ENCODE results near the gene RASAL2.
"Not testable (repeated sequence)": the region's sequence is repeated elsewhere in the genome, so short reads cannot be mapped to it uniquely, and the experiment has no call there.

RASAL2 gene

GRCh38 chr1:178241057-178241456, 147.2 kb downstream of the RASAL2 start:
- DNase-seq = no peak

GRCh38 chr1:178241837-178242236, 147.9 kb downstream of the RASAL2 start:
- no peak for DNase-seq

DNA sequence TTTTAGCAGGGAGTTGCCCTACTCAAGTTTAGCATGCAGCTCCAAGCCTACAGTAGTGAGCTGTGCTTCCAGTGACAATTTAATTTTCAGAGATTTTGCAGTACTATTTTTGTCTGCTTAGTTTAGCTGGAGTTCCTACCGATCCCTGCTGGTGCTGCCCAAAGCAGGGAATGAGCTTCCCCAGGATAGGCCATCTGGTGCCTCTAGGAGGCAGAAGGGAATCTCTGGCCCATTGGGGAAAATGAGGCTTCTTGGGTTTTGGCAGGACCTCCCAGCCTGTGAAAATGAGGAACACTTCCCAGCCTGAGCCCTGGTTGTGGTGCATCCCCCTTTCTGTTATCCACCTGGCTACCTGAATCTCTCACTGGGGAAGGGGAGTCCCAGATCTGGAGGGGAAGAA, 149.2 kb downstream of the RASAL2 start:
- no peak for DNase-seq

DNA sequence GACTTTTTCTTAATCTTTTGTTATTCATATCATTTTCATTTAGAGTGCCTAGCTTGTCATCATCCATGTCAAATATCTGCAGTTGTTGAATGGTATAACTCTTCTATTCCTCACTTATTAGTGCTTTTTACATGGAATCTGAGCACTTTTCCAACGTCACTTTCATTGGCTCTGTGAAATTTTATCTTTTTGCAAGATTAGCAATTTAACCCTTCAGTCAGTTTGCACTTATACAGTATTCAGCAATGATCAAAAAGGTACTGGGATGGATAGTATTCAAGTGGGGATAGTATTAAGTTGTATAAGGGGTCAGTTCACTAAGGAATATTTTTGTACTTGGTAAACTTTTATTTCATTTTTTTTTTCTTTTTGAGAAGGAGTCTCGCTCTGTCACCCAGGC, 150.0 kb downstream of the RASAL2 start:
- DNase-seq = no peak

DNA sequence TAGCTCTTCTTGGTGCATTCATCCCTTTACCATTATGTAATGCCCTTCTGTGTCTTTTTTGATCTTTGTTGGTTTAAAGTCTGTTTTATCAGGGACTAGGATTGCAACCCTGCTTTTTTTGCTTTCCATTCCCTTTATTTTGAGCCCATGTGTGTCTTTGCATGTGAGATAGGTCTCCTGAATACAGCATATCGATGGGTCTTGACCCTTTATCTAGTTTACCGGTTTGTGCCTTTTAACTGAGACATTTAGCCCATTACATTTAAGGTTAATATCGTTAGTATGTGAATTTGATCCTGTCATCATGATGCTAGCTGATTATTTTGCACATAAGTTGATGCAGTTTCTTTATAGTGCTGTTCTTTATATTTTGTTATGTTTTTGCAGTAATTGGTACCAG, 154.4 kb downstream of the RASAL2 start:
- DNase-seq = not testable (repeated sequence)

DNA sequence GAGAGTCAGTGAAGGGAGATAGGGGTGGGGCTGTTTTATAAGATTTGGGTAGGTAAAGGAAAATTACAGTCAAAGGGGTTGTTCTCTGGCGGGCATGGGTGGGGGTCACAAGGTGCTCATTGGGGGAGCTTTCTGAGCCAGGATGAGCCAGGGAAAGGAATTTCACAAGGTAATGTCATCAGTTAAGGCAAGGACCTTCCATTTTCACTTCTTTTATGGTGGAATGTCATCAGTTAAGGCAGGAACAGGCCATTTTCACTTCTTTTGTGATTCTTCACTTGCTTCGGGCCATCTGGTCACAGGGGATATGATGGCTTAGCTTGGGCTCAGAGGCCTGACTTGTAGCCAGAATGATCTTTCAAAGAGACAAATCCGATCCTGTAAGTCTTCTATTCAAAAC, 159.7 kb downstream of the RASAL2 start:
- not testable (repeated sequence) for DNase-seq

GRCh38 chr1:178254433-178254832, 160.5 kb downstream of the RASAL2 start:
- no peak for DNase-seq

DNA sequence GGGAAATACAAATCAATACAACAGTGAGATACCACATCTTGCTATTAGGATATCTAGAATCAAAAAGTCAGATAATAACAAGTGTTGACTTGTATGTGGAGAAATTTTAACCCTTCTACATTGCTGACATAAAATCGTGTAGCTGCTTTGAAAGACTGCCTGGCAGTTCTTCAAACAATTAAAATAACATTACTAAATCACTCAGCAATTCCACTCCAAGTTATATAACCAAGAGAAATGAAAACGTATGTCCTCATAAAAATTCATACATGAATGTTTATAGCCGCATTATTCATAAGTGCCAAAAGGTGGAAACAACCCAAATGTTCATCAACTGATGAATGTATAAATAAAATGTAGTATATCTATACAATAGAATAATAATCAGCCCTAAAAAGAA, 164.6 kb downstream of the RASAL2 start:
- no peak for DNase-seq

DNA sequence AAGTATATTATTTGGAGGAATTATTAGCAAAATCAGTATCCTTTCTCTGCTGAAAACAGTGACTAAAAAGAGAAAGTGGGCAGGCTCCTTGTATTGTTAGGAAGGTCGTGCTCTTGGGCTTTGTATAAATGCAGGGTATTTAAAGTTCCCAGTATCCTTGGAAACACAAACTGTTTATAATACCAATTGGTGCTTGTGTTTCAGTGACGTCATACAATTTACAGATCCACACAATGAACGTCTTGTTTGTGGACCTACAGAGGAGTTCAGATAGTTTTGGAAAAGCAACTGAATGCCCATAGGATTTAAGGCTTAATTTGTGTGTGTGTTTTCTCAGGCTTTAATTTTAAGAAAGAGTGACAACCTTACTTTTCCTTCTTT, 168.2 kb downstream of the RASAL2 start:
- no peak for DNase-seq

DNA sequence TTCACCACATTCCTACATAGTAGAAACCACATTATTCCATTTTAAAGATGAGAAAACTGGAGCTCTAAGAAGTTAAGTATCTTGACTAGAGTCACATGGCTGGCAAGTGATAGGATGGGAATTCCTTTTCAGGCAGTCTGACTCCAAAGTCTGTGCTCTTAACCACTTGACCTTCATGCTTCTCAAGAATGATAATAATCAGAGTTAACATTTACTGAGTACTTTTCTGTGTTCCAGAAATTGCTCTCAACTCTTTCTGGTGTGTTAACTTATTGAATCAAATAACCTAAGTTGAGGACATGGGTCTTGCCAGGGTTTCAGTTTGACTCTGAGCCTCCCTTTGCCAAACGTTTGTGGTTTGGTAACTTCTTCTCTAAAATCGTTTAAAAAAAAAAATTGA, 169.4 kb downstream of the RASAL2 start:
- DNase-seq = no peak

DNA sequence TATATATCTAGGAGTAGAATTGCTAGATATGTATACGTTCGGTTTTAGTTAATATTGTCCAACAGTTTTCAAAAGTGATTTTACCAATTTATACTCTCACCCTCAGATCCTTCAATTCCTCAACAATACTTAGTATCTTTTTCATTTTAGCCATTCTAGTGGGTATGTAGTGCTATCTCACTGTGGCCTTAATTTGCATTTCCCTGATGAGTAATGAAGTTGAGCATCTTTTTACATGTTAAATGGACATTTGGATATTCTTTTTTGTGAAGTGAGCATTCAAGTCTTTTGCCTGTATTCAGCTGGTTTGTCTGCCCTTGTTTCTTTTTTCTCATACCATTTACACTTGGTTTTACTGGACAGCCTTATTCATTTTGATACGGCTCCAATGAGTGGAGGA, 172.2 kb downstream of the RASAL2 start:
- DNase-seq = no peak

DNA sequence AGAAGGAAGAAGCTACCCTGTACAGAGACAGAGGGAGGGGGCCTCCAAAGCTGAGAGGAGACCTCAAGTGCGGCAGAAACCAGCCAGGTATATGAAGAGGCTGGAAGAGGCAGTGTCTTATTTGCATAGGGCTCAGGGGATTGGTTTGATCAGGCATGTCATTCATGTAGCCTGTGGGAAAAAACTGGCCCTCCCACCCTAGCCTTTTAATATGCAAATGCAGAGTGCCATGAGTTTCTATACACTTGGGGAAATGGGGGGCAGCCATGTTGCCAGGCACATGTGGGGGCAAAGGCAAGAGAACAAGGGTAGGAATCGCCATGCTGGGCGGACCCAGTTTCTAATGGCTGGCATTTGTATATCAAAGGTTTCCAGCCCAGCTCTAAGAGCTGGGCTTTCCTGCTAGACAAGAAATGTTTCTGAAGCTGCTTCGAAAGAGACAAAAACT, 172.7 kb downstream of the RASAL2 start:
- DNase-seq = peak; percentile 52

DNA sequence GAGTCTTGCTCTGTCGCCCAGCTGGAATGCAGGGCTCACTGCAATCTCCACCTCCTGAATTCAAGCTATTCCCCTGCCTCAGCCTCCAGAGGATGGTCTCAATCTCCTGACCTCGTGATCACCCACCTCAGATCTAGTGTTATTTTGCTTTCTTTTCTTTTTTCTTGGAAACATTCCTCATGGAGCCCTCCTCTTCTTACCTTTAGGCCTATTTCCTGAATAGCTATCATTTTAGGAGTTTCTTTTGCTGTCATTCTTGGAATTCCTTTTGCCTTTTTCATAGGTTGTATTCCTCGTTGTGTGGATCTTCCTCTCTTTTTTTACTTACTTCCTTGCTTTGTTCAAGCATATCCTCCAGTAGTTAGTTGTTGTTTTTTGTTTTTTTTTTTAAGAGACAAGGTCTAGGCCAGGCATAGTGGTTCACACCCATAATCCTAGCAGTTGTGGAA, 173.8 kb downstream of the RASAL2 start:
- DNase-seq = no peak

- no peak for DNase-seq
These were observed 177.6 kb downstream of the RASAL2 start for GRCh38 chr1:178271471-178271870.

DNA sequence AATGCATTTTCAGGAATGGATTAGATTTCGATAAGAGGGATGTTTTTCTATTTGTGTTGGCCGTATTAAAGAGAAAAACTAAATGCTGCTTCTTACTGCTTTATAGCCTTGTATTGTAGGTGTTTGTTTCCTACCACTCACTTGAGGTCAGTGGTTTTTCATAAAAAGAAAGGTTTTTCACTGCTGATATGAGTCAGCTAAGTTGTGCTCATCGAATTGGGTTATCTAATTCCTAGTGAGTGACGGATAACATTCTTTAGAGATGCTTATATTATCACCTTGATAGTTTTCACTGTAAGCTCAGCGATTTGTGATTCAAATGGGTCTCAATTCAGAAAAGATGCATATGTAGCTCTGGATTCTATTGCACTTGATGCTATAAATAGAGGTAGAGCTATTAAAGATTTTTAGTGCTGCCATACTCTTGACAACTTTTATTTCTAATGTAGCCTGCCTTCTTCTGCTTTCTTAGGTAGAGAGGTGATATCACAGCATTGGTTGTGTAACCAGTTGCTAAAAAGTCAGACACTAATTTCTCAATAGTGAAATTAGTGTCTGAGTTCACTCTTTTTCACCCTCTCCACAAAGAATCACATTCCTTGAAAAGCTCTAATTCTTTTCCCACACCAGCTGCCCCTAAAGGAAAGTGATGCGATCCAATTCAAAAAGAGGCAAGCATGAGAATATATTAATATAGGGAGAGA, 180.0 kb downstream of the RASAL2 start:
- DNase-seq = no peak

DNA sequence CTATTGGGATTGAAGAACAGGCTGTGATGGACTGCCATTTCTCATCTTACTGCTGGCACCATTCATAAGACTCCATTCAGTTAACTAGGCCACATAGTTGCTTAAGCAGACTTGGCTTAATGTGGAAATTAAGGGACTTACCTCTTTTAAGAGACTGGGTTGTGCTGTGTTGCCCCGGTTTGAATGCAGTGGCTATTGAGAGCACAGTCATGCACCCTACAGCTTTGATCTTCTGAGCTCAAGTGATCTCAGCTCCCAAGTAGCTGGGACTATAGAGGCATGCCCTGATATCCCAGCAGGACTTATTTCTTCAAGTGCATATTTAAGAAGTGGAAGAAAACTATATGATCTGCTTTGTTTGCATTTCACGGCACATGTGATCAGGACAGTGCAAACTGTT, 181.1 kb downstream of the RASAL2 start:
- no peak for DNase-seq

GRCh38 chr1:178275553-178275952, 181.6 kb downstream of the RASAL2 start:
- no peak for DNase-seq

DNA sequence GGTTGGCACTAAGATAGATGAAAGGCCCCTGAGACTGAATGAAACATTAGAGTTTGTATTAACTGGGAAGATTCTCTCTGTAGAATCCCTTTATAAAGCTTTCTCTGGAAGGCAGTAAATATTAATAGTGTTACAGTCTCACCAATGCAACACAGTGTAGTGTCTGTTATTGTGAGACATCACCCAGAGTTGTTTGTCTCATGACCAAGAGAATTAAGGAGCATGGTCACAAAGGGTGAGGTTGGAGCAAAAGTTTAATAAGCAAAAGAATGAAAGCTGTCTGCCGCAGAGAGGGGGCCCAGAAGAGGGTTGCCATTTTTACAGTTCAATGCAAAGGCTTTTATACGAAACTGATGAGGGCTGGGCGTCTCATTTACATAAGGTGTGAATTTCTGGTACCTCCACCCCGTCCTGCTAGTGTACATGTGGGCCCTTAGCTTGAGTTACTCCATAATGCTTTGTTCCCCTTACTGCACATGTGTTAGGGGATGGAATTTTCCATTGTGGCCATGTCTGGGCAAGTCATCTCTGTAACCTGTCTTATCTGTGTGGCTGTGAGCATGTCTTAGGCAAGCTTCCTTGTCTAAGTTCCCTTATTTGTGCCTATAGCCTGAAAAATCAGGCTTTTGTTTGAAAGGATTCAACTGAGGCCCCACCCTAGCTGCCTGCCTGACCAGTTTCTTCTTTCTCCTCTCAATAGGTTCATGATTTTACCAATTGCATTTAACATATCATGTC, 184.1 kb downstream of the RASAL2 start:
- no peak for DNase-seq

- no peak for DNase-seq
These were observed 185.2 kb downstream of the RASAL2 start for GRCh38 chr1:178278916-178279686.

DNA sequence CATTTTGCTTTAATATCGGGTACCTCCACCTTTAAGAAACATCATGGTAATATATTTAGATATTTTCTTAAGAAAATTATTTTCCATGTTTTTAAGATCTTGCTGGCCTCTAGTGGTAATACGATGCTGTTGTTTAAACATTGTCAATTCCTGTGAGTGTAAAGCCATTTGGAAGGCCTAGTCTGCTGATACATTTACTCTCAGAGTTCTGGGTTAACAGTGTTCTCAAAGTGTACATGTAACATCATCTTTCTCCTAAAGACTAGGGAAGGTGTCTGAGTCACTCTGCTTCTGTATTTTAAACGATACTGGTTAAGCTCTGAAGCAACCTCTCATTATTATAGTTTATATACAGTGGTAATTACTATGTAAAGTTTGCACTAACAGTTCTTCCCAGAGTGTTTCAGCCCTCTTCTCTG, 189.1 kb downstream of the RASAL2 start:
- DNase-seq = peak; percentile 52

GRCh38 chr1:178283409-178283808, 189.5 kb downstream of the RASAL2 start:
- DNase-seq = no peak

- DNase-seq = no peak
These were observed 190.2 kb downstream of the RASAL2 start for GRCh38 chr1:178284058-178284457.

GRCh38 chr1:178291166-178291565, 197.3 kb downstream of the RASAL2 start:
- no peak for DNase-seq

DNA sequence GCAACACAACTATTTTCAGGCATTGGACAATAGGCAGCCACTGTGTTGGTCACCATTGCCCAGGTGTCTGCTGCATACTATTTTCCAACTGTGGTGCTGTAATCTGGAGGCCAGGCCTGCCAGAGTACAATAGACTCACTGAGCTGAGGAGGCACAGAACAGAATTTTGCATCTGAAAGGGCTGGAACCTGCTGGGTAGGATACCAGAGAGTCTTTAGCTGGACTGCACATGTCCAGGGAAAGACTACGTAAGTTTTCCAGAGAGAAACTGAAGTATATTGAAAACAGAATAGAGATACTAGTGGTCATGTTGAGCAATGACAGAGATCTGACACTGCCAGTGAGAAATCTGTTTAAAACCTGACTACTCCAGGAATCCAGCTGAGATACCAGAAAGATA, 200.8 kb downstream of the RASAL2 start:
- no peak for DNase-seq

All from NCI-H526 treated with DMSO at 0.1 percent for 48 hours (cell line).